Neural crest cell (in vitro differentiated cells): ENCODE measurements around the gene DUSP8. TPM values are rescaled to one million over a fixed set of nuclear protein-coding genes. Genes with fewer than 3 reads are reported as not detected.

Experiments used
- DNase-seq: peaks from one replicate; pipeline ENCODE4 v3.0.0; 2021; ENCODE audit warnings: low read depth, mixed read lengths, low spot score
- H3K27ac Mint-ChIP-seq: one replicate; pipeline ENCODE4 v1.8.0; 2021; ENCODE audit warnings: mild to moderate bottlenecking, mixed read lengths; ENCODE audit not compliant: unreplicated experiment
- H3K27me3 Mint-ChIP-seq: 2 replicates; pipeline ENCODE4 v1.8.0; 2021; ENCODE audit warnings: low read depth, mild to moderate bottlenecking, mixed read lengths
- H3K36me3 Mint-ChIP-seq: 2 replicates; pipeline ENCODE4 v1.8.0; 2021; ENCODE audit warnings: low read depth, mild to moderate bottlenecking, mixed read lengths
- H3K4me1 Mint-ChIP-seq: 2 replicates; pipeline ENCODE4 v1.8.0; 2021; ENCODE audit warnings: mixed read lengths
- H3K4me3 Mint-ChIP-seq: one replicate; pipeline ENCODE4 v1.8.0; 2021; ENCODE audit warnings: mild to moderate bottlenecking, mixed read lengths
- H3K9me3 Mint-ChIP-seq: 2 replicates; pipeline ENCODE4 v1.8.0; 2021; ENCODE audit warnings: mixed read lengths
- CTCF ChIP-seq: fragments of 200-600 bp; sonication (generic); conservative IDR thresholded peaks from 2 replicates; pipeline ENCODE4 v1.5.0; 2021; ENCODE audit warnings: antibody characterized with exemption, mild to moderate bottlenecking
- total RNA-seq: library from RNA; stranded (reverse); gene quantifications from 2 replicates; pipeline ENCODE4 v1.2.1, GENCODE V29; 2021

The DUSP8 gene
- total RNA-seq, 1 donor from 2014 or later: 10.1 TPM

DNA sequence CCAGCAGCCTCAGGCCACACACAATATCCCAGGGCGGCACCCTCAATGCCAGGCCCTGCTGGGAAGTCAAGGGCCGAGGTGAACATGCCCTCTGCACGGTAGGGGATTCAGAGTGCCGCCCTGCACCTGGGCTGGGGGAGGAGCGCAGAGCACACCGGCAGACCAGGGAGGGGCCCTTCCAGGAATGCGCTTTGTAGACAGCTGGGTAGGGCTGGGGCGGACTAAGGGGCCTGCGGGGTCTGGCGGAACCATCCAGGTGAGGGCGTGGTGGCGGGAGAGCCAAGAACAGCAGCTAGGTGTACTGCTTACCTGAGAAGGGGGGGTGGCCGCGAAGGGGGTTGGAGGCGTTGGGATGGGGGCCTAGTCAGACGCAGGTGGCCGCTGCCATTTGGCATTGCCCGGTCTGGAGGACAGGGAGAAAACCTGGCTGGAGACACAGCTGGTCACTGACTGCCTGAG, 26.0 kb downstream of the DUSP8 start:
- peaks cover 5% of the 10 kb centered on the region for H3K4me1 Mint-ChIP-seq
- H3K36me3 Mint-ChIP-seq: no peaks in the 10 kb centered on the region
- H3K4me3 Mint-ChIP-seq: no peak overlapping the region
- peaks cover 60% of the 10 kb centered on the region for H3K27me3 Mint-ChIP-seq
- no peaks in the 10 kb centered on the region for H3K9me3 Mint-ChIP-seq
- TF ChIP-seq CTCF: no peak
- no peak overlapping the region for H3K27ac Mint-ChIP-seq
- no peak for DNase-seq

- DNase-seq: no peak
Observed at GRCh38 chr11:1545432-1545831, 26.6 kb downstream of the DUSP8 start.

DNA sequence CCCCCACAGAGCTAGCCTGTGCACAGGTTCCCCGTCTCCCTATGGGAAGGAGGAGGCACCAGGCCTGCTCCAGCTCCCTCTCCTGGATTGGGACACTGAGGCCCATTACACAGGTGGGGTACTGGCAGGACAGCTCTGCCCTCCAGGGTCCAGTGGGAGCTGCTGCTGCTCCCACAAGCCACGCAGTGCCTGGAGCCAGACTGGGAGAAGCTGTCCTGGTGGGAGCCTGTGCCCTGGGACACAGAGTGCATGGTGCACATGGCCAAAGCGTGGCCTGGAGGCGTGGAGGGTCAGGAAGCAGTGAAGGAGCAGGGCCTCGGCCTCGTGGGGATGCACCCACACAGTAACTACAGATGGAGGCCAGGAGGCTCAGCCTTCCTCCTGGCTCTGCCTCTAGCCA, 27.5 kb downstream of the DUSP8 start:
- TF ChIP-seq CTCF: no peak
- DNase-seq: no peak
- Mint-ChIP-seq H3K4me1 (peaks cover 2% of the 10 kb centered on the region), H3K36me3 (no peaks in the 10 kb centered on the region), H3K9me3 (no peaks in the 10 kb centered on the region), H3K4me3 (no peak overlapping the region), H3K27me3 (peaks cover 60% of the 10 kb centered on the region), H3K27ac (no peak overlapping the region)

More at GRCh38 chr11:1545432-1545831, 26.6 kb downstream of the DUSP8 start:
- Mint-ChIP-seq H3K36me3 (no peaks in the 10 kb centered on the region), H3K4me1 (peaks cover 5% of the 10 kb centered on the region), H3K4me3 (no peak overlapping the region), H3K27me3 (peaks cover 60% of the 10 kb centered on the region), H3K9me3 (no peaks in the 10 kb centered on the region), H3K27ac (no peak overlapping the region)
- TF ChIP-seq CTCF: no peak

DNA sequence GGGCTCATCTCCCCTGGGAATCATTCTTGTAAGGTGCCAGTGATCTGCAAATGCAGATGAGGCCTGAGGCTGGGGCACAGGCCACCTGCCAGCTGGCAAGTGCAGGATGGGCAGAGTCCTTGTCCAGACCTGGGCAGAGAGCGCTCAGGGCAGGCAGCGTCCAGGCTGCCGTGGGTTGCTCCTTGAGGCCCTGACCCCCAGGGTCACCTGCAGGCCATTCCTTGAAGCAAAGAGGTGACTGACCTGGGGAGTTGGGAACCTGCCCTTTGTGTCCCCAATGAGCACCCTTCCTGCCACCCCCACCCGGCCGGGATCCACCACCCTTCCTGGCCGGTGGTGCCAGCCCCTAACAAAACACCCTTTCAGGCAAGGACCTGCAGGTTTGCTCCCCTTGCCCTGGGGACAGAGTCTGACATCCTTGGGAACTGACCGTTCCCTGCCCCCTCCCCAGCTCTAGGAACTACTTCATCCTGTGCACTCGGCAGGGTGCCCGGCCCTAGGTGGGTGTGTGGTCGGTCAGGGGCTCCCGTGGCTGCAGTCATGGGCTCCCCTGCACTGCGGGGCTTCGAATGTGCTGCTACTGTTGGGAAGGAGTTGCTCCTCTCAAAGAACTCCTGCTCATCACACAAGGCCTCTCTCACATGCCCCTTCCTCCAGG, 28.3 kb downstream of the DUSP8 start:
- no peak for TF ChIP-seq CTCF
- Mint-ChIP-seq H3K27me3 (peaks cover 59% of the 10 kb centered on the region), H3K4me3 (no peak overlapping the region), H3K4me1 (no peaks in the 10 kb centered on the region), H3K36me3 (no peaks in the 10 kb centered on the region), H3K27ac (no peak overlapping the region), H3K9me3 (no peaks in the 10 kb centered on the region)
- no peak for DNase-seq

GRCh38 chr11:1542267-1542666, 29.8 kb downstream of the DUSP8 start:
- Mint-ChIP-seq H3K27me3 (peaks cover 59% of the 10 kb centered on the region), H3K4me1 (no peaks in the 10 kb centered on the region), H3K27ac (no peak overlapping the region), H3K4me3 (no peak overlapping the region), H3K9me3 (no peaks in the 10 kb centered on the region), H3K36me3 (no peaks in the 10 kb centered on the region)
- TF ChIP-seq CTCF: no peak
- DNase-seq: no peak
